ENCODE measurements around the gene TBCK.

GRCh38 chr4:105991726-105992125 lies 324.3 kb downstream of the TBCK start:
- TF ChIP-seq CTCF (conservative IDR thresholded peaks at IDR 0.05; ENCODE audit: low read length) (no peak), EZH2phosphoT487 (IDR thresholded peaks at IDR 0.05; ENCODE audit: borderline replicate concordance, low read depth, low read length) (no peak)

Measured in OCI-LY7 (cell line).